SH-SY5Y (cell line): ENCODE measurements around the gene TAF1B.

ENCODE experiments used
- GATA2 ChIP-seq: IDR thresholded peaks from 2 replicates; pipeline ENCODE4 v1.6.1; 2011; ENCODE audit warnings: mild to moderate bottlenecking, low read depth, low read length
- GATA3 ChIP-seq: IDR thresholded peaks from 2 replicates; pipeline ENCODE4 v1.6.1; 2011; ENCODE audit warnings: low read depth, mild to moderate bottlenecking, low read length, moderate library complexity

Gene TAF1B

GRCh38 chr2:9949239-9949991 lies 106.1 kb downstream of the TAF1B start:
- no peak for TF ChIP-seq GATA2
- no peak for TF ChIP-seq GATA3

GRCh38 chr2:9949992-9950520 lies 106.8 kb downstream of the TAF1B start:
- TF ChIP-seq GATA2 (no peak), GATA3 (no peak)

GRCh38 chr2:9950521-9951271 lies 107.4 kb downstream of the TAF1B start:
- no peak for TF ChIP-seq GATA3
- TF ChIP-seq GATA2: no peak

- TF ChIP-seq GATA2 (no peak), GATA3 (no peak)
Measured at GRCh38 chr2:9951272-9951521, 107.9 kb downstream of the TAF1B start.

GRCh38 chr2:9951522-9952285 lies 108.4 kb downstream of the TAF1B start, which contains the start of gene GRHL1:
GRHL1 (plus strand) TSS chr2:9951693; CDS start chr2:9951834, 141 bp downstream.
- TF ChIP-seq GATA3: no peak
- TF ChIP-seq GATA2: no peak

GRCh38 chr2:9952286-9952737 lies 109.0 kb downstream of the TAF1B start:
- peak; percentile 35; the same call in 1 of the 2 replicates for TF ChIP-seq GATA2
- TF ChIP-seq GATA3: no peak

- TF ChIP-seq GATA2 (no peak), GATA3 (no peak)
Measured at GRCh38 chr2:9952856-9953503, 109.7 kb downstream of the TAF1B start.

GRCh38 chr2:9954136-9954535 lies 110.9 kb downstream of the TAF1B start:
- TF ChIP-seq GATA2 (no peak), GATA3 (no peak)

- TF ChIP-seq GATA2 (no peak), GATA3 (no peak)
Measured at GRCh38 chr2:9958057-9958456, 114.8 kb downstream of the TAF1B start.

GRCh38 chr2:9959262-9959661 lies 116.0 kb downstream of the TAF1B start:
- TF ChIP-seq GATA3 (no peak), GATA2 (no peak)

- TF ChIP-seq GATA2 (peak; percentile 88), GATA3 (no peak; the same call in 1 of the 2 replicates)
Measured at GRCh38 chr2:9961013-9961412, 117.7 kb downstream of the TAF1B start.

GRCh38 chr2:9964334-9964980 lies 121.2 kb downstream of the TAF1B start:
- TF ChIP-seq GATA3 (no peak), GATA2 (no peak)
